T-helper 1 cell treated with Interleukin-12 subunit alpha and Interleukin-12 subunit beta and Interleukin-4 antibody, amounts not matched to agents 30 μg/mL and 1 μg/mL, for 36 hours (primary cell): ENCODE results near the gene RFX3.

Source experiments
- H3K27ac Mint-ChIP-seq: one replicate; pipeline ENCODE4 v1.8.0; 2021; ENCODE audit warnings: mild to moderate bottlenecking, mixed read lengths
- H3K27me3 Mint-ChIP-seq: one replicate; pipeline ENCODE4 v1.8.0; 2021; ENCODE audit warnings: low read depth, mixed read lengths
- H3K36me3 Mint-ChIP-seq: one replicate; pipeline ENCODE4 v1.8.0; 2021; ENCODE audit warnings: low read depth, mixed read lengths
- H3K4me1 Mint-ChIP-seq: one replicate; pipeline ENCODE4 v1.8.0; 2021; ENCODE audit warnings: low read depth, mixed read lengths
- H3K4me3 Mint-ChIP-seq: one replicate; pipeline ENCODE4 v1.8.0; 2021; ENCODE audit warnings: mild to moderate bottlenecking, moderate library complexity, mixed read lengths
- H3K9me3 Mint-ChIP-seq: one replicate; pipeline ENCODE4 v1.8.0; 2021; ENCODE audit warnings: mixed read lengths

Gene RFX3

GRCh38 chr9:3296536-3296935 is 229.3 kb downstream of the RFX3 start:
- H3K27ac Mint-ChIP-seq, result no peak overlapping the region
- H3K27me3 Mint-ChIP-seq, result no peaks in the 10 kb centered on the region
- H3K4me1 Mint-ChIP-seq, result peaks cover 4% of the 10 kb centered on the region
- no peak overlapping the region for H3K4me3 Mint-ChIP-seq
- no peaks in the 10 kb centered on the region for H3K9me3 Mint-ChIP-seq
- peaks cover 2% of the 10 kb centered on the region for H3K36me3 Mint-ChIP-seq

DNA sequence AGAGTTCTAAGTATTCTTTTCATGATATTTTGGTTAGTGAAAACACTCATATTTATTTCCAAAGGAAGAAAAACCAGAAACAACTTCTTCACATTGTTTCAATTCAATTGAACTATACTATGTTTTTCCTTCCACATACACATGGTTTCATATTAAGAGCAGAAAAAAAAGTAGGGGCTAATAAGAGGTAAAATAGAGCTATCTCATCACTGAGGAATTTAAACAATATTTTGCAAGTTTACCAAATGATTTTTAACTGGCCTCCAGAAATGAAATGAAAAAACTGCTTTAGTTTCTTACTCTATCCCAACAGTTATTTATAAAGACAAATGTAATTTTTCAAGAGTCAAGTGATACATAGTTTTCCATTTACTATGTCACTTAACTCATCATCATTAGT is 233.5 kb downstream of the RFX3 start:
- H3K27ac Mint-ChIP-seq, result no peak overlapping the region
- peaks cover 6% of the 10 kb centered on the region for H3K9me3 Mint-ChIP-seq
- H3K4me3 Mint-ChIP-seq, result no peak overlapping the region
- H3K36me3 Mint-ChIP-seq, result peaks cover 7% of the 10 kb centered on the region
- H3K4me1 Mint-ChIP-seq, result no peaks in the 10 kb centered on the region
- H3K27me3 Mint-ChIP-seq, result no peaks in the 10 kb centered on the region

DNA sequence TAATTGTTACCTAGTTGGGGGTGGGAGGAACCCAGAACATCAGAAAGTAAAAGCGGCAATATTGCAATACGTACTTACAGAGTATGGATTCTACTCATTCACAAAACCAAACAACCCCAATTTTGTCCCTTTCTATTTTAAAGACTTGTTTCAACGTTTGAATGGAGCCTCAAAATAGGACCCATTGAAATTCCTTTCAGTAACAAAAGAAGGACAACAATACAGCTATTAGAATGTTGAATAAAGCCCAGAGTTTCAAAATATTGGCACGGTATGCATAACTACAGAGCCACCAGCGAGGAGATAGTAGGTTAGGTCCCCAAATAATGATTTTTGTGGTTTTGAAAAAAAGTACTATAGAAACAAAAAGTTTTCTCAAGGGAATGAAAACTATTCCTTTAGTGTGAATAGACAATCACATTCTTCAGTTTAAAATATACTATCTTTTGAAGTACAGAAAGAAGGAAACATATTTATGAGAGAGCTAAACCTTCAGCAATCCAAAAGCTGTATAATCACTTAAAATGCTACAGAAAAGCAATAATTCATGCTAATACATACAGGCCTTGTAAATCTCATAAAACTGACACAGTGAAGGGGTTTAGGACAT is 235.5 kb downstream of the RFX3 start:
- Mint-ChIP-seq H3K27ac (no peak overlapping the region), H3K4me3 (no peak overlapping the region), H3K9me3 (peaks cover 6% of the 10 kb centered on the region), H3K4me1 (no peaks in the 10 kb centered on the region), H3K36me3 (peaks cover 10% of the 10 kb centered on the region), H3K27me3 (no peaks in the 10 kb centered on the region)

DNA sequence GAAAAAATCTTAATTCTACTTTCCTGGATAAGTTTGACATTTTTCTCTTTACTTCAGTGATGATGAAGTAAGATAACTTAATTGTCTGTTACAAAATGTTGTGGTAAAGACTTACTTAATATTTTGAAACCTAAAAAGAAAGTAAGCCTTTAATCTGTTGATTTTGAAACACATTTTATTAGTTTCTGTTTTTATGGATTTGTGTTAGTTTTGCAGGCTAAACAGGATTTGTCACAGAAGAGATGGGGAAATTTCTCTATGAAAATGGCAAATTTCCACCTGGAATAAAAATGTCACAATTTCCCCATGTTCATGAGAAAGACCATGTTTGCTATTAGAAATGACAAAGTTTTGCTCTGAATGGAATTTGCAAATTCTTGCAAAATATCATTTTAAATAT is 237.1 kb downstream of the RFX3 start:
- H3K9me3 Mint-ChIP-seq, result peaks cover 6% of the 10 kb centered on the region
- H3K4me1 Mint-ChIP-seq, result no peaks in the 10 kb centered on the region
- H3K36me3 Mint-ChIP-seq, result peaks cover 10% of the 10 kb centered on the region
- H3K4me3 Mint-ChIP-seq, result no peak overlapping the region
- H3K27me3 Mint-ChIP-seq, result no peaks in the 10 kb centered on the region
- no peak overlapping the region for H3K27ac Mint-ChIP-seq

DNA sequence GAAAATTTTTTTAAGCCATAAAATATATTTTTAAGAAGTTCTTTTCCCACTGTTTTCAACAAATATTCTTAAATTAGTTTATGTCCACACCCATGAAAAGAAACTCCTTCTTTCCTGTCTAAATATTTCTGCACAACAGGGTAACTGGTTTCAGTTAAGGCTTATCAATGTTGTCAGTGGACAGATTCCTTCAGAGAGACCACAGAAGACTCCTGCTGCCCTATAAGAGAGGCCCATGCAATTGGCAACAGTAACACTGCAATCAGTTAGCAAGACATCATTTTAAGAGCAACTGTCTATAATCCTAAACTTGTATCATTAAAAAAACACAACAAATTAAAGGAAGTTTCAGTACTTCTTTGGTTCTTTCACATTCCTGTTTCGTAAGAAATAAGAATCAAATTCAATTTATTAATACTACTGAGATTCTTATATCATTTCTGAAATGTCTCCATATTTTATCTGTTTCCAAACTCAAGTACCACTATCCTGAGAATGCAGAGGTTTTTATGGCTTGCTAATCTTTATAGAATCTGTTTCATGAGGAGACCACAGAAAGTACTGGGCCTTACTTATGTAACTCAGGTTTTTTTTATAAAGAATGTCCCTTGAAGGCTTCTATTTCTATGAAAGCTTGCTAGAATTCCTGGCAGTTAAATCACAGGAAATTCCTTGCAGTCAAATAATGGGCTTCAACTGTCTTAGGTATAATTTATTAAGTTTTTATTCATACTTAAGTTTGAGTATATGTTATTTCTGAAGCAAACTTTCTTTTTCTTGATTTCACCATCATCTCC is 240.2 kb downstream of the RFX3 start:
- H3K4me3 Mint-ChIP-seq, result no peak overlapping the region
- H3K27ac Mint-ChIP-seq, result no peak overlapping the region
- peaks cover 13% of the 10 kb centered on the region for H3K36me3 Mint-ChIP-seq
- no peaks in the 10 kb centered on the region for H3K27me3 Mint-ChIP-seq
- peaks cover 6% of the 10 kb centered on the region for H3K9me3 Mint-ChIP-seq
- no peaks in the 10 kb centered on the region for H3K4me1 Mint-ChIP-seq

DNA sequence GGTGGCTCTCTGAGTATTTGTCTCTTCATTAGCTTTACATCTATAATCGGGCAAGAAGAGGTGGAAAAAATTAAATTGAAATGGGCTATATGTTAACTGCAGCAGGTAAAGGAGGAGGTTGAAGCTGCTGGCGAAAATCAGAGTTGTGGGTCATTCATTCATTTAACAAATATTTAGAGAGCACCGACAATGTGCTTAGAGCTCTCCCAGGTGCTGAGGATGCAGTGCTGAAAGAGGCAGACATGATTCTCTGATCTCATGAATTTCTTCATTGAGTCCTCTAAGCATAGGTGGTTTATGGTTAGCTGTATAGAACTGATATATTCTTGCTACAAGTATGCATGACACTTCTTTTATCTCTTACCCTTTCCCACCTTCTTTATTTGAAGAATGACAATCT is 243.4 kb downstream of the RFX3 start:
- Mint-ChIP-seq H3K27ac (no peak overlapping the region), H3K9me3 (no peaks in the 10 kb centered on the region), H3K27me3 (no peaks in the 10 kb centered on the region), H3K4me1 (no peaks in the 10 kb centered on the region), H3K36me3 (peaks cover 7% of the 10 kb centered on the region), H3K4me3 (no peak overlapping the region)

- peaks cover 3% of the 10 kb centered on the region for H3K36me3 Mint-ChIP-seq
- H3K9me3 Mint-ChIP-seq, result no peaks in the 10 kb centered on the region
- H3K4me3 Mint-ChIP-seq, result no peak overlapping the region
- H3K27ac Mint-ChIP-seq, result no peak overlapping the region
- no peaks in the 10 kb centered on the region for H3K4me1 Mint-ChIP-seq
- H3K27me3 Mint-ChIP-seq, result no peaks in the 10 kb centered on the region
These were observed 244.4 kb downstream of the RFX3 start for GRCh38 chr9:3281399-3281798.

- Mint-ChIP-seq H3K27me3 (no peaks in the 10 kb centered on the region), H3K4me1 (no peaks in the 10 kb centered on the region), H3K4me3 (no peak overlapping the region), H3K9me3 (no peaks in the 10 kb centered on the region), H3K27ac (no peak overlapping the region), H3K36me3 (peaks cover under 1% of the 10 kb centered on the region)
These were observed 248.6 kb downstream of the RFX3 start for GRCh38 chr9:3277200-3277599.

DNA sequence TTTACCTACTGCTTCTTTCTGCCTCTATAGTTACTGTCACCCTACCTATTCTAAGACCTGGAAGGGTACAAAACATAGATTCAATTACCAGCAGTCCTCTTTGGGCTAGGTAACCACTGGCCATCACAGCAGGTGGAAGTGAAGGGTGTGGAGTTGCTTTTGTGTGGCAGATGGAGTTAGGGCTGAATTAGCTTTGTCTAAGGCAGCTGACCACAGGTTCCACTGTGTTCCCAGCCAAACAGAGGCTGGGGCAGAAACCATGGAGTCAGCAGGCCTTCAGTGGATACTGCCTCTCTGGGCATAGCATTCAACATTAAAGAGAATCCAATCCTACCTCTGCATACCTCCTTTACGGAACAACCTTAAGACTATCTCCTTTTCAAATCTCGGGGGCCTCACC is 254.2 kb downstream of the RFX3 start:
- H3K36me3 Mint-ChIP-seq, result peaks cover 10% of the 10 kb centered on the region
- no peaks in the 10 kb centered on the region for H3K27me3 Mint-ChIP-seq
- H3K4me3 Mint-ChIP-seq, result no peak overlapping the region
- no peaks in the 10 kb centered on the region for H3K9me3 Mint-ChIP-seq
- no peaks in the 10 kb centered on the region for H3K4me1 Mint-ChIP-seq
- no peak overlapping the region for H3K27ac Mint-ChIP-seq

- H3K27ac Mint-ChIP-seq, result no peak overlapping the region
- peaks cover 10% of the 10 kb centered on the region for H3K36me3 Mint-ChIP-seq
- H3K27me3 Mint-ChIP-seq, result no peaks in the 10 kb centered on the region
- H3K4me3 Mint-ChIP-seq, result no peak overlapping the region
- H3K9me3 Mint-ChIP-seq, result no peaks in the 10 kb centered on the region
- no peaks in the 10 kb centered on the region for H3K4me1 Mint-ChIP-seq
These were observed 254.6 kb downstream of the RFX3 start for GRCh38 chr9:3271157-3271556.

- H3K9me3 Mint-ChIP-seq, result no peaks in the 10 kb centered on the region
- H3K27me3 Mint-ChIP-seq, result no peaks in the 10 kb centered on the region
These were observed 257.6 kb downstream of the RFX3 start for GRCh38 chr9:3268223-3268622.

DNA sequence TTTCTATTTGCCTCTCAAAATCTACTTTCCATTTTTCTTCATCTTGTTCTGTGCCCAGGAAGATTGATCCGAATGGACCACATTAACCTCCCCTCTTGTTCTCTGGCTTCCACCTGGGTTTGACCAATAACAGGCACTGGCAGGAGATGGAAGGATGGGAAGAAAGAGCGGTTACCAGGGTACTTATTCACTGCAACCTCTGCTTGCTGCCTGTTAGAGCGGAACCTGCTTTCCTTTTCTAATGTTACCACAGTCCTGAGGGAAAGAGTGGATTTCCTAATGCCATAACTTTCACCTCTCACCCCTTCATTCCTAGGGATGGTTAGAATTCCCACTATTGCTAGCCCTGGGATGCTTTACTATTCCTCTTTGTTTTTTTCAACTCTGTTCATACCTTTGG is 262.1 kb downstream of the RFX3 start:
- Mint-ChIP-seq H3K4me1 (no peaks in the 10 kb centered on the region), H3K27me3 (no peaks in the 10 kb centered on the region), H3K9me3 (no peaks in the 10 kb centered on the region), H3K27ac (no peak overlapping the region), H3K36me3 (no peaks in the 10 kb centered on the region), H3K4me3 (no peak overlapping the region)

More at GRCh38 chr9:3268223-3268622, 257.6 kb downstream of the RFX3 start:
- Mint-ChIP-seq H3K4me1 (no peaks in the 10 kb centered on the region), H3K4me3 (no peak overlapping the region), H3K36me3 (peaks cover 10% of the 10 kb centered on the region), H3K27ac (no peak overlapping the region)

- Mint-ChIP-seq H3K36me3 (no peaks in the 10 kb centered on the region), H3K4me1 (no peaks in the 10 kb centered on the region)
These were observed 262.8 kb downstream of the RFX3 start for GRCh38 chr9:3262826-3263529.

GRCh38 chr9:3261484-3261883 is 264.3 kb downstream of the RFX3 start:
- no peaks in the 10 kb centered on the region for H3K9me3 Mint-ChIP-seq

More at GRCh38 chr9:3262826-3263529, 262.8 kb downstream of the RFX3 start:
- Mint-ChIP-seq H3K27ac (no peak overlapping the region), H3K4me3 (no peak overlapping the region), H3K27me3 (no peaks in the 10 kb centered on the region), H3K9me3 (no peaks in the 10 kb centered on the region)

More at GRCh38 chr9:3261484-3261883, 264.3 kb downstream of the RFX3 start:
- no peaks in the 10 kb centered on the region for H3K36me3 Mint-ChIP-seq
- no peak overlapping the region for H3K27ac Mint-ChIP-seq
- no peak overlapping the region for H3K4me3 Mint-ChIP-seq
- H3K4me1 Mint-ChIP-seq, result peaks cover 7% of the 10 kb centered on the region
- no peaks in the 10 kb centered on the region for H3K27me3 Mint-ChIP-seq
